Measurements from ENCODE around the gene PTBP3. TPM values are rescaled to one million over a fixed set of nuclear protein-coding genes. Genes with fewer than 3 reads are reported as not detected.

Gene PTBP3
- total RNA-seq, 1 donor from 2014 or later = 42.5 TPM

GRCh38 chr9:112310826-112311225, 22.6 kb downstream of the PTBP3 start:
- no peak for DNase-seq (ENCODE audit: low read depth, low spot score)

GRCh38 chr9:112308588-112308987, 24.8 kb downstream of the PTBP3 start:
- no peaks in the 10 kb centered on the region for H3K36me3 Mint-ChIP-seq (ENCODE audit: low read depth)
- no peak for TF ChIP-seq CTCF (conservative IDR thresholded peaks at IDR 0.05)
- H3K4me3 Mint-ChIP-seq = no peak overlapping the region
- no peak overlapping the region for H3K27ac Mint-ChIP-seq (ENCODE audit: unreplicated experiment)
- no peaks in the 10 kb centered on the region for H3K9me3 Mint-ChIP-seq
- H3K4me1 Mint-ChIP-seq = peaks cover 28% of the 10 kb centered on the region
- DNase-seq (ENCODE audit: low read depth, low spot score) = no peak
- H3K27me3 Mint-ChIP-seq (ENCODE audit: low read depth) = no peaks in the 10 kb centered on the region

More at GRCh38 chr9:112310826-112311225, 22.6 kb downstream of the PTBP3 start:
- no peaks in the 10 kb centered on the region for H3K9me3 Mint-ChIP-seq
- no peaks in the 10 kb centered on the region for H3K27me3 Mint-ChIP-seq (ENCODE audit: low read depth)
- H3K4me3 Mint-ChIP-seq = no peak overlapping the region
- peaks cover 33% of the 10 kb centered on the region for H3K4me1 Mint-ChIP-seq
- TF ChIP-seq CTCF (conservative IDR thresholded peaks at IDR 0.05) = no peak
- no peaks in the 10 kb centered on the region for H3K36me3 Mint-ChIP-seq (ENCODE audit: low read depth)
- H3K27ac Mint-ChIP-seq (ENCODE audit: unreplicated experiment) = peak overlapping the region; percentile 69

- Mint-ChIP-seq H3K27ac (ENCODE audit: unreplicated experiment) (no peak overlapping the region), H3K36me3 (ENCODE audit: low read depth) (peaks cover 2% of the 10 kb centered on the region), H3K4me3 (no peak overlapping the region), H3K4me1 (peaks cover 5% of the 10 kb centered on the region), H3K9me3 (no peaks in the 10 kb centered on the region), H3K27me3 (ENCODE audit: low read depth) (no peaks in the 10 kb centered on the region)
- TF ChIP-seq CTCF (conservative IDR thresholded peaks at IDR 0.05) = no peak
- no peak for DNase-seq (ENCODE audit: low read depth, low spot score)
These were observed 32.0 kb downstream of the PTBP3 start for GRCh38 chr9:112301420-112301819.

GRCh38 chr9:112299514-112299913, 33.9 kb downstream of the PTBP3 start:
- no peaks in the 10 kb centered on the region for H3K27me3 Mint-ChIP-seq (ENCODE audit: low read depth)
- H3K9me3 Mint-ChIP-seq = no peaks in the 10 kb centered on the region
- H3K4me1 Mint-ChIP-seq = no peaks in the 10 kb centered on the region
- TF ChIP-seq CTCF (conservative IDR thresholded peaks at IDR 0.05) = no peak
- H3K27ac Mint-ChIP-seq (ENCODE audit: unreplicated experiment) = no peak overlapping the region
- peaks cover 3% of the 10 kb centered on the region for H3K36me3 Mint-ChIP-seq (ENCODE audit: low read depth)
- no peak for DNase-seq (ENCODE audit: low read depth, low spot score)
- H3K4me3 Mint-ChIP-seq = no peak overlapping the region

- no peaks in the 10 kb centered on the region for H3K27me3 Mint-ChIP-seq (ENCODE audit: low read depth)
- no peak overlapping the region for H3K27ac Mint-ChIP-seq (ENCODE audit: unreplicated experiment)
- no peaks in the 10 kb centered on the region for H3K4me1 Mint-ChIP-seq
- no peaks in the 10 kb centered on the region for H3K9me3 Mint-ChIP-seq
- no peak for DNase-seq (ENCODE audit: low read depth, low spot score)
- no peak for TF ChIP-seq CTCF (conservative IDR thresholded peaks at IDR 0.05)
- no peak overlapping the region for H3K4me3 Mint-ChIP-seq
- peaks cover 11% of the 10 kb centered on the region for H3K36me3 Mint-ChIP-seq (ENCODE audit: low read depth)
These were observed 36.5 kb downstream of the PTBP3 start for GRCh38 chr9:112296929-112297328.

- Mint-ChIP-seq H3K4me3 (no peak overlapping the region), H3K27me3 (ENCODE audit: low read depth) (no peaks in the 10 kb centered on the region), H3K36me3 (ENCODE audit: low read depth) (peaks cover 17% of the 10 kb centered on the region), H3K4me1 (no peaks in the 10 kb centered on the region), H3K27ac (ENCODE audit: unreplicated experiment) (no peak overlapping the region), H3K9me3 (peaks cover 2% of the 10 kb centered on the region)
- TF ChIP-seq CTCF (conservative IDR thresholded peaks at IDR 0.05) = no peak
- DNase-seq (ENCODE audit: low read depth, low spot score) = no peak
These were observed 38.2 kb downstream of the PTBP3 start for GRCh38 chr9:112295174-112295573.

Measured in neural crest cell (in vitro differentiated cells).